ENCODE data around the gene ZNF723.
"Not testable (repeated sequence)": the region's sequence is repeated elsewhere in the genome, so short reads cannot be mapped to it uniquely, and the experiment has no call there.

Gene ZNF723

DNA sequence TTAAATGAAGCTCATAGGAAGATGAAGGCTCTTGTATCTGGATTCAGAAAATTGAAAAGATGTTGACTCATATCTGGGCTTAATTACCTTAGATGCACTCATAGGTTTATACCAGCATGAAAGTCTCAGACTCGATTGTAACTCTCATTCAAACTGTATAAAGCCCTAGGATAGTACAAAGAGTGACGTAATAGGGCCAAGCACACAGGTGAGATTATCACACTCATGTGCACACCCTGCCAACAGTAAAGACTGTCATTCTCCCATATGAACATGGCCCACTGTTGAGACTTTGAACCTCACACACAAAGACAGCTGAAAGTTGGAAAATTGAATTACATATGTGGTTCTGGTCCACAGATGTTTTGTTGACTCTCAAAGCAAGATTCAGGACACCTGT, 18.0 kb upstream of the ZNF723 start:
- no peak for DNase-seq (ENCODE audit: low read depth, low spot score)
- TF ChIP-seq, protein P1, sequence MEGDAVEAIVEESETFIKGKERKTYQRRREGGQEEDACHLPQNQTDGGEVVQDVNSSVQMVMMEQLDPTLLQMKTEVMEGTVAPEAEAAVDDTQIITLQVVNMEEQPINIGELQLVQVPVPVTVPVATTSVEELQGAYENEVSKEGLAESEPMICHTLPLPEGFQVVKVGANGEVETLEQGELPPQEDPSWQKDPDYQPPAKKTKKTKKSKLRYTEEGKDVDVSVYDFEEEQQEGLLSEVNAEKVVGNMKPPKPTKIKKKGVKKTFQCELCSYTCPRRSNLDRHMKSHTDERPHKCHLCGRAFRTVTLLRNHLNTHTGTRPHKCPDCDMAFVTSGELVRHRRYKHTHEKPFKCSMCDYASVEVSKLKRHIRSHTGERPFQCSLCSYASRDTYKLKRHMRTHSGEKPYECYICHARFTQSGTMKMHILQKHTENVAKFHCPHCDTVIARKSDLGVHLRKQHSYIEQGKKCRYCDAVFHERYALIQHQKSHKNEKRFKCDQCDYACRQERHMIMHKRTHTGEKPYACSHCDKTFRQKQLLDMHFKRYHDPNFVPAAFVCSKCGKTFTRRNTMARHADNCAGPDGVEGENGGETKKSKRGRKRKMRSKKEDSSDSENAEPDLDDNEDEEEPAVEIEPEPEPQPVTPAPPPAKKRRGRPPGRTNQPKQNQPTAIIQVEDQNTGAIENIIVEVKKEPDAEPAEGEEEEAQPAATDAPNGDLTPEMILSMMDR (IDR thresholded peaks at IDR 0.05; ENCODE audit: low read depth, low read length) = no peak
- in situ Hi-C loops (cut with HindIII; ENCODE audit: low sequenced_read_pairs) = no loop called here
- no peak overlapping the region for H3K4me3 ChIP-seq (ENCODE audit: low read depth, low read length)

DNA sequence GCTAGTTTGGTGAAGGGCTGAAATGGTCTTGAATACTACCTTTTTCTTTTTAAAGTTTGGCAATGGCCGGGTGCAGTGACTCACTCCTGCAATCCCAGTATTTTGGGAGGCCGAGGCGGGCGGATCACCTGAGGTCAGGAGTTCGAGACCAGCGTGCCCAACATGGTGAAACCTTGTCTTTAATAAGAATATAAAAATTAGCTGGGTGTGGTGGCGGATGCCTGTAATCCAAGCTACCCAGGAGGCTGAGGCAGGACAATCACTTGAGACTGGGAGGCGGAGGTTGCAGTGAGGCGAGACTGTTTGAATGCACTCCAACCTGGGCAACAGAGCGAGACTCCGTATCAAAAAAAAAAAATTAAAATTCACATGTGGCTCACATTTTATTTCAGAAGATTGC, 880 bp upstream of the ZNF723 start:
- in situ Hi-C loops (cut with HindIII; ENCODE audit: low sequenced_read_pairs) = no loop called here

DNA sequence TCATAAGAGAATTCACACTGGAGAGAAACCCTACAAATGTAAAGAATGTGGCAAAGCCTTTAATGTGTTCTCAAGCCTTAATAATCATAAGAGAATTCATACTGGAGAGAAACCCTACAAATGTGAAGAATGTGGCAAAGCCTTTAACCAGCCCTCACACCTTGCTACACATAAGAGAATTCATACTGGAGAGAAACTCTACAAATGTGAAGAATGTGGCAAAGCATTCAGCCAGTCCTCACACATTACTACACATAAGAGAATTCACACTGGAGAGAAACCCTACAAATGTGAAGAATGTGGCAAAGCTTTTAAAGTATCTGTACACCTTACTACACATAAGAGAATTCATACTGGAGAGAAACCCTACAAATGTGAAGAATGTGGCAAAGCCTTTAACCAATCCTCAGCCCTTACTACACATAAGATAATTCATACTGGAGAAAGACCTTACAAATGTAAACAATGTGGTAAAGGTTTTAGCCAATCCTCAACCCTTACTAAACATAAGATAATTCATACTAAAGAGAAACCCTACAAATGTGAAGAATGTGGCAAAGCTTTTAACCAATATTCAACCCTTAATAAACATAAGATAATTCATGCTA, 25.7 kb downstream of the ZNF723 start:
- in situ Hi-C loops (cut with HindIII; ENCODE audit: low sequenced_read_pairs); H3K4me3 ChIP-seq (ENCODE audit: low read depth, low read length): not testable (repeated sequence)

More for the DNA sequence above, 880 bp upstream of the ZNF723 start:
- TF ChIP-seq, protein P1 (IDR thresholded peaks at IDR 0.05; ENCODE audit: low read depth, low read length) = no peak
- no peak for DNase-seq (ENCODE audit: low read depth, low spot score)
- H3K4me3 ChIP-seq (ENCODE audit: low read depth, low read length) = no peak overlapping the region

DNA sequence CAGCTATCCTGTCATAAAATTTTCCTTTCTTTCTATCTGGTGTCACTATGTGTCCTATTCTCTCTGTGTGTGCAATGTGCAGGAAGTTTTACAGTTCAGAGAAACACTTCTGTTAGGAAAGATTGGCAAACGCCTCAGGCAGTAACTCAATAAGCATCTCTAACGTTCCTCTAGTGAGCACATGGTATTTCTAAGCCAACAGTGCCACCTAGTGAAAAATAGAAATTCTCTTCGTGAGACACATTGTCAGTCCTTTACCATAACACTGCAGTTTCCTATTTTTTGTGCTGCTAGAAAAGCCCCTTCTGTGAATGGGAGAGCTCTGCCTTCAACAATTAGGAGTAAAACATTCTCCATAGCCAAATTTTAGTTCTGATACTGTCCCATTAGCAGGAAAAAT, 50.7 kb downstream of the ZNF723 start:
- in situ Hi-C loops (cut with HindIII; ENCODE audit: low sequenced_read_pairs) = no loop called here
- TF ChIP-seq, protein P1 (IDR thresholded peaks at IDR 0.05; ENCODE audit: low read depth, low read length) = no peak
- DNase-seq (ENCODE audit: low read depth, low spot score) = peak; percentile 4
- H3K4me3 ChIP-seq (ENCODE audit: low read depth, low read length) = no peak overlapping the region

More for the DNA sequence above, 25.7 kb downstream of the ZNF723 start:
- not testable (repeated sequence) for DNase-seq (ENCODE audit: low read depth, low spot score)

GRCh38 chr19:22893855-22894270, 61.8 kb downstream of the ZNF723 start:
- in situ Hi-C loops (cut with HindIII; ENCODE audit: low sequenced_read_pairs) = no loop called here
- DNase-seq (ENCODE audit: low read depth, low spot score) = no peak
- TF ChIP-seq, protein P1 (IDR thresholded peaks at IDR 0.05; ENCODE audit: low read depth, low read length) = no peak
- H3K4me3 ChIP-seq (ENCODE audit: low read depth, low read length) = no peak overlapping the region

- in situ Hi-C loops (cut with HindIII; ENCODE audit: low sequenced_read_pairs) = no loop called here
- DNase-seq (ENCODE audit: low read depth, low spot score) = no peak
- H3K4me3 ChIP-seq (ENCODE audit: low read depth, low read length) = no peak overlapping the region
- TF ChIP-seq, protein P1 (IDR thresholded peaks at IDR 0.05; ENCODE audit: low read depth, low read length) = no peak
Measured at GRCh38 chr19:22901431-22902130, 69.5 kb downstream of the ZNF723 start.
